Activated CD4-positive, alpha-beta T cell treated with anti-CD3 and anti-CD28 coated beads for 4 hours (primary cell): ENCODE data around the gene CTSL.

Source experiments
- DNase-seq, 2 donors: peaks; one replicate each; pipeline ENCODE4 v3.0.0-alpha.2; 2020

Gene CTSL

GRCh38 chr9:87765521-87765920, 39.6 kb downstream of the CTSL start:
- DNase-seq = no peak

GRCh38 chr9:87766697-87767096, 40.8 kb downstream of the CTSL start:
- DNase-seq = no peak

- no peak for DNase-seq
Observed at GRCh38 chr9:87770616-87771315, 44.8 kb downstream of the CTSL start.

- DNase-seq = no peak
Observed at GRCh38 chr9:87771316-87772006, 45.5 kb downstream of the CTSL start.

GRCh38 chr9:87776481-87777379, 50.8 kb downstream of the CTSL start:
- no peak for DNase-seq

GRCh38 chr9:87778996-87779395, 53.1 kb downstream of the CTSL start:
- no peak for DNase-seq
